WI38 (cell line): ENCODE measurements around the gene SLC43A2.

Source experiments
- H3K4me3 ChIP-seq: 2 replicates; pipeline ENCODE4 v1.5.1; 2011; ENCODE audit warnings: low read depth, mild to moderate bottlenecking, control low read depth, low read length
- TF ChIP-seq, protein P1 (sequence below): IDR thresholded peaks from 2 replicates; pipeline ENCODE4 v1.5.1; 2012; ENCODE audit warnings: low read depth, mild to moderate bottlenecking, control low read depth, low read length

SLC43A2 gene

DNA sequence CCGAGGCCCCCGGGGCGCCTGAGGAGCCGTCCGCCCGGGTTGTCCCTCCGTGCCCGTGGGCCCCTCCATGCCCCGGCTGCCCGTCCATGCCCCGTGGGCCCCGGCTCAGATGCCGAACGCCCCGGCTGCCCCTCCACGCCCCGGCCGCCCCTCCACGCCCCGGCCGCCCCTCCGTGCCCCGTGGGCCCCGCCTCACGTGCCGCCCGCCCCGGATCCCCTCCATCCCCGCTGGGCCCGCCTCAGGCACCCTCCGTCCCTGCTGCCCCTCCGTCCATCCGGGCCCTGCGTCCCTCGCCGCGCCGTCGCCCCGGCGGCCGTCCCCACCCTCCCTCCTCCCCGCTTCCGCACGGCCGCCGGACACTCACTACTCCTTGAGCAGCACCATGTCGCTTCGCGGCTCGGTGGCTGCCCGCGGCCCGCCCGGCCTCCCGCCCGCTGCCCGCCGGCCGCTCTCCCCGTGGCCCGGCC lies 66.4 kb downstream of the SLC43A2 start:
- H3K4me3 ChIP-seq = peak overlapping the region; percentile 81
- TF ChIP-seq, protein P1, sequence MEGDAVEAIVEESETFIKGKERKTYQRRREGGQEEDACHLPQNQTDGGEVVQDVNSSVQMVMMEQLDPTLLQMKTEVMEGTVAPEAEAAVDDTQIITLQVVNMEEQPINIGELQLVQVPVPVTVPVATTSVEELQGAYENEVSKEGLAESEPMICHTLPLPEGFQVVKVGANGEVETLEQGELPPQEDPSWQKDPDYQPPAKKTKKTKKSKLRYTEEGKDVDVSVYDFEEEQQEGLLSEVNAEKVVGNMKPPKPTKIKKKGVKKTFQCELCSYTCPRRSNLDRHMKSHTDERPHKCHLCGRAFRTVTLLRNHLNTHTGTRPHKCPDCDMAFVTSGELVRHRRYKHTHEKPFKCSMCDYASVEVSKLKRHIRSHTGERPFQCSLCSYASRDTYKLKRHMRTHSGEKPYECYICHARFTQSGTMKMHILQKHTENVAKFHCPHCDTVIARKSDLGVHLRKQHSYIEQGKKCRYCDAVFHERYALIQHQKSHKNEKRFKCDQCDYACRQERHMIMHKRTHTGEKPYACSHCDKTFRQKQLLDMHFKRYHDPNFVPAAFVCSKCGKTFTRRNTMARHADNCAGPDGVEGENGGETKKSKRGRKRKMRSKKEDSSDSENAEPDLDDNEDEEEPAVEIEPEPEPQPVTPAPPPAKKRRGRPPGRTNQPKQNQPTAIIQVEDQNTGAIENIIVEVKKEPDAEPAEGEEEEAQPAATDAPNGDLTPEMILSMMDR = no peak

DNA sequence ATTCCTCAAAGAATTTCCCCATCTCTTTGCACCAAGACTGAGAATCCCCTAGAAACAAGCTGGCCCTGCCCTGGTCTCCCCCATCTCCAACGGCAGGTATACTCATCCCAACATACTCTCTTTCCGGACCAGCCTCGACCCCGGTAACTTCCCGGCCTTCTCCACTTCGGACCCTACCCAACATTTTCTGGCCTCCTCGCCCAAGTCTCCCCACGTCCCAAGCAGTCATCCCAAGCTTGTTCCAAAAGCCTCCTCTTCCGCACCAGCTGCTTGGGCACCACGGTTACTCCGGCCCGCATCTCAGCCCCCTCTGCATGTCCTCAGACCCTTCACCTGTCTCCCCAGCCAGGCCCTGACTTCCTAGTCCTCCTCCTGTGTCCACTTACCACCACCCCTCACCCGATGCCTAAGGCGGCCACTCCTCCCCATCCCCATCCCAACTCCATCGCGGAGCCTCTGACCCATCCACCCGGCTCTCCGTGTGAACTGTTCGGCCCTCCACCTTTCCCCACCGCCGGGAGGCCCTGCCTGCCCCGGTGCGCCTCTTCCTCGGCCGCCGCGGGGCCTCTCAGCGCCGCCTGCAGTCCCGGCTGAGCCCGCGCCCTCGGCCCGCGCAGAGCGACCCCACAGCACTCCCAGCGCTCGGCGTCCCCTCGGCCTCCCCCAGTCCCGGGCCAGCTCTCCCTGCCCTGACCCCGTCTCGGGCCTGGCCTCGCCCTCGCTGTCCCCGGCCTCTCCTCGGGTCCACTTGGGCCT lies 67.0 kb downstream of the SLC43A2 start:
- TF ChIP-seq, protein P1 = no peak
- peak overlapping the region; percentile 81 for H3K4me3 ChIP-seq

DNA sequence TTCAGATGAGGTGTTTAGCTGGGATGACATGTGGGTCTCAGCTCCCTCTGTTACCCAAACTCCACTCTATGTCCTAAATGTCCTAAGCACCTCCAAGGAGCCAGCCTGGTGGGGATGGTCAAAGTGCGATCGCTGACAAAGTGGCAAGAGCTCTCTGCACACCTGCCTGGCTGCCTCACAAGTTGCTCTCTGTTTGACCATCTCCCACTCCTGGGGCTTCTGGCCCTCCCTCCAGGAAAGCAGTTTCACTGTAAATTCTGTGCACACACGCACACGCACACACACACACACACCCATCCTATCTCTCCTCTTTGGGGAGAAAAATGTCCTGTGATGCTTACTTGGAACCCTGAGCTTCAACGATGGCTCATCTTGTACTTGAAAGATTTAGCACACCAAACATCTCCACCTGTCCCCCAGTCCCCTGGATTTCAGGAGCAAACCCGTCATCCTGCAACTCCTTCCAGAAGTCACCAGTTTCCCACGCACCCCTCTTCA lies 67.7 kb downstream of the SLC43A2 start:
- TF ChIP-seq, protein P1 = no peak
- H3K4me3 ChIP-seq = peak overlapping the region; percentile 81

DNA sequence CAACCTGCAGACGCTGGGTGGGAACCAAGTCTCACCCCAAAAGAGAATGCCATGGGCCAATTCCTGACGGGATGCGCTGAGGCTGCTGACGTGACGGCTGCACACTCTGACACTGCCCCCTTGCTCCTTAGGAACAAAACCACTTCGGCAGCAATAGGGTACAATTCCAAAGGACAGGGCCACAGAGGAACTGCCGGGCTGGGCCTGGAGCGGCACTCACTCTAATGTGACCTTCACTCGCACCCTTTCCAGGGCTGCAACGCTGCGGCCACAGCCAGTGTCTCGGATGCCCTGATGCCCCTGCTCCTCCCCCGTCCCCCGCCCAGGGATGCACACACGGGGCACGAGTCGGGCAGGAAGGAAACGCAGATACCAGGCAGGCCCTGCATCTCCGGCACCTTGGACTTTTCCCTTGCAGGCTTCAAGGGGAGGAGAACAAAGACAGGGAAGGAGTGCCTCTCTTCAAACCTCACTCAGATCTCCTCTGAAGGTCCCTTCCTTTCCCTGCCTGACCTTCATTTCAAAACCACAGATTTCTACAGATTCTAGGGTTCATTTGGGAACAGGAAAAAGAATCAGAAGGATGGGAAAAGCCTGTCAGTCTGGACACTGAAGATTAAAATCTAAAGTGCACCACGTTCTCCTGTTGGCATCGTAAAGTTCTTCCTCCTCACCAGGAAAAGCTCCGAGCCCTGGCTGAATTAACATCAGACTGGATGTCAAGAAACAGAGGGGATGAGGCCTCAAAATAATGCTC lies 68.4 kb downstream of the SLC43A2 start:
- TF ChIP-seq, protein P1 = no peak

DNA sequence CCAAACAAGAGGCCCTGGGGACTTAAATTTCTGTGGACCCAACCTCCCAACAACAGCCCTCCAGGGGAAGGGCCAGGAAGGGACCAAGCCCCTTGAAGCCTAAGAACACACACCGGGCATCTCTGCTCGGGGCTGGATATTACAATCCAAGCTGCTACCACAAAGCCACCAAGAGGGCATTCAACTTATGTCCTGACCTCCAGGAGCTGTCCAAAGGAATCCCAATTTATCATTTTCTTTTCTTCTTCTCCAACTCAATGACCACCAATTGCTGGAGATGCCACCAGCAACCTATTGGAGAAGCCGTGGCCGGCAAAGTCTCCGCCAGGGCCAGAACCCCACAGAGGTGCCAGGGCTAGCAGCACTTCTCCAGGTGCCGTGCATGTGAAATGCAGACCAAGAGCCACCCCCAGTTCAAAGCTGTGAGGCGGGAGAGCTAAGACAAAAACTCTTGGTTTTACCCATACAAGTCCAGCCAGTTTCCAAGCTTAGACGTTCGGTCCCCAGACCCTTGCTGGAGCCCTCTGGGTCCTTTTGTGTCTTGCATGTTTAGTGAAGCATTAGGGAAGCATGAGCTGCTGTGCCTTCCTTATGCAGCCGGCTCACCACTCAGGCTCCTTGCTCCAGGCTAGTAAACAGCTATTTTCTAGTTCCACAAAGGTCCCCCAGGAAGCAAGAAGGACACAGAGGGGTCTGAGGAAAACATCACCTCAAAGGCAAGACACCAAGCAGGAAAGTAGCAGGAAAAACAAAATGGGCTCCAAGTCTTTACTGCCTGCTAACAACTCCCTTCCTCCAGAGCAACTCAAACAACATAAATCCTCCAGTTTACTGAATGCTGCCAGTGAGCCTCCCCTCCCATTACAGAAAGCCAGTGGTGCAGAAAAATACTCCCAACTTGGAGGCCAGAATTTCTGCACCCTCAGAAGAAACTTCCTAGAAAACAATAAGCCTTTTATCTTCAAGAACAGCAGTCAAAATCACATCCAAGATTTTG lies 69.3 kb downstream of the SLC43A2 start:
- H3K4me3 ChIP-seq = no peak overlapping the region

More for the DNA sequence above, 68.4 kb downstream of the SLC43A2 start:
- no peak overlapping the region for H3K4me3 ChIP-seq

DNA sequence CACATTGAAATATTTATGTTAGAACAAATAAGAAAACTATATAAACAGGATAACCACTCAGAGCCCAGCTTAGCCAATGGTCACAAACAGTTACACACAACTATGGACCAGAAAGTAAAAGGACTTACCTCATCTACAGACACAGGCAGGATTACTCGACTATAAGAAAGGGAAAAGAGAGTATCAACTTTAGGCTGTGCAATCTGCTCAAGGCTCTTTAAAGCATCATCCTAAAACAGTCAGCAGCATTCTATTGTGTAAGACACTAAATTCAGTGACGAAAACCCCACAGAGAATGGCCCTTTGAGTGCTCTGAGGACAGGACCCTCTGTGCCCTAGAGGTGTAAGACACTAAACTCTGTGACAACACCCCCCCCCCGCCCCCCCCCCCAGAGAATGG lies 70.2 kb downstream of the SLC43A2 start:
- TF ChIP-seq, protein P1 = no peak
- H3K4me3 ChIP-seq = no peak overlapping the region

More for the DNA sequence above, 69.3 kb downstream of the SLC43A2 start:
- TF ChIP-seq, protein P1 = no peak
